IPS-18c (cell line): ENCODE data around the gene ST6GALNAC4.
"Not testable (repeated sequence)": the region's sequence is repeated elsewhere in the genome, so short reads cannot be mapped to it uniquely, and the experiment has no call there.

ENCODE experiments used
- H3K4me3 ChIP-seq: 2 replicates; pipeline ENCODE4 v1.7.0; 2013; ENCODE audit warnings: low read depth, mild to moderate bottlenecking, low read length, moderate library complexity; ENCODE audit not compliant: insufficient read depth
- H3K9me3 ChIP-seq: one replicate; pipeline ENCODE4 v1.6.1; 2013; ENCODE audit warnings: mild to moderate bottlenecking, low read length, moderate library complexity; ENCODE audit not compliant: control insufficient read depth, insufficient read depth

Gene ST6GALNAC4

DNA sequence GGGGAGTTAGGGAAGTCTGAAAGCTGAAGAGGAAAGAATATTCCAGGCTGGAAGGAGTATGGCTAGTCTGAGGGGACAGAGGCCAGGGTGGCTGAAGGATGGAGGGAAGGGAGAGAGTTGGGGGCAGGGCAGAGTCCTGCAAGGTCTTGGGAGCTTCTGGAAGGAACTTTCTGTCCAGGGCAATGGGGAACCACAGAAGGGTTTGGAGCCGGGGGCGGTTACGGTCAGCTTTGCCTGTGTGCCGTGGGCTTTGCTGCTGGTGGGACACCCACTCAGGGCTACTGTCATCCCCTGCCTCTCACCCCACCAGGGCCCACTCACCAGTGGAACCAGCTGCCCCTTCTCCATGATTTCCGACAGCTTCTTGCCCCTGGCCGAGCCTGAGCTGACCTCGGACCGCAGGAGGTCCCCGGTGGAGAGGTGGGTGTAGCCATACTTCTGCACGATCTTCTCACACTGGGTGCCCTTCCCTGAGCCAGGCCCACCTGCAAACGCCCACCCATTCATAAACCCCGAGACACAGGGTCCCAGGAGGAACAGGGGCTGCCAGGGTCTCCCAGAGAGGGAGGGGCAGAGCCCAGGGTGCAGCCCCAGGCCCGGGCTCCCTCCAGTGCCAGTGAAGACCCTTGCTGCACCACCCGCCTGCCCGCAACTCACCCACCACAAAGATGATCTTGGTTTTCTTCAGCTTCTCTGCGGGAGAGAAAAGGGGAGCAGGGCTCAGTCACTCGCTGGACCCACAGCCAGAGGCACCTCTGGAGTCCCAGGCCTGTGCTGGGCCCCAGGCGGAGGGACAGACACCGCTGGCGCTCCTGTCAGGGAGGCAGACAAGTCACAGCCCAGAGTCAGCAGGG is 44.2 kb downstream of the ST6GALNAC4 start:
- no peaks in the 10 kb centered on the region for H3K9me3 ChIP-seq
- H3K4me3 ChIP-seq = no peak overlapping the region

DNA sequence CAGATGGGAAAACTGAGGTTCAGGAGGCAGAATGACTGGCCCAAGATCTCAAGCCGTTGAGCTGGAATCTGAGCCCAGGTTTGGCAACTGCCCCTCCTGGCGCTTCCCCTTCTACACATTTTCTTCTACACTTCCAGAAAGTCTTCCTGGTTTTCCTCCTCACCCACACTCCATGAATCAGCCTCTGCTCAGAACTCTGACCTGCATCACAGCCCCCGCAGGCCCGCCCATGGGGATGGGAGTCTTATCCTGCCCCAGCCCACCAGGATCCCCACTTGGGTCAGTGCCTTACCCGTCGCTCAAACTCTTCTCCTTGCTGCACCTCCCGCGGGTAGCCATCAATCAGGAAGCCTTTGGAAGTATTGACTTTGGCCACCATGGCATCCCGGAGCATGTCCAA is 45.3 kb downstream of the ST6GALNAC4 start:
- Histone ChIP-seq H3K9me3 (no peaks in the 10 kb centered on the region), H3K4me3 (no peak overlapping the region)

DNA sequence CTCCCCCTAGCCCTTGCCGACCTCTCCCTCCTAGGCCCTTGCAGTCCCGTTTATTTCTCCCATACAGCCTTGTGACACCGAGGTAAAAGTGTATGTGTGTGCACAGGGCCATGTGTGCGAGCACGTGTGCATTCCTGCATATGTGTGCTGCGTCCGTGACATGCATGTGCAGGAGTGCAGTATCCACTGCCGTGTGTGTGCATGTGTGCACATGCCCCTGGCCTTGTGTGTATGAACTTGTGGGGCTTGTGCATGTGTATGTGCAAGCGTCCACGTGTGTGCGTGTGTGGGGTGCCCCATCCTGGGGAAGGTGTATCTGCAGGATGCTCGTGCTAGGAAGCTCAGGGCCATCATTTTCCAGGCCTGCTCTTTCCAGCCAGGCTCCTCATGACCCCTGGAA is 46.0 kb downstream of the ST6GALNAC4 start:
- no peak overlapping the region for H3K4me3 ChIP-seq
- H3K9me3 ChIP-seq = no peaks in the 10 kb centered on the region

DNA sequence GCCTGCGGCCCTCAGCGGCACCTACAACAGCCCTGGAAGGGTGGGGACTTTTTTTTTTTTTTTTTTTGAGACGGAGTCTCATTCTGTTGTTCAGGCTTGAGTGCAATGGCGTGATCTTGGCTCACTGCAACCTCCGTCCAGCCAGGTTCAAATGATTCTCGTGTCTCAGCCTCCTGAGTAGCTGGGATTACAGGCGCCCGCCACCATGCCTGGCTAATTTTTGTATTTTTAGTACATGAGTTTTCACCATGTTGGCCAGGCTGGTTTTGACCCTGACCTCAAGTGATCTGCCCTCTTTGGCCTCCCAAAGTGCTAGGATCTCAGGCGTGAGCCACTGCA is 46.7 kb downstream of the ST6GALNAC4 start:
- H3K9me3 ChIP-seq, H3K4me3 ChIP-seq: not testable (repeated sequence)

DNA sequence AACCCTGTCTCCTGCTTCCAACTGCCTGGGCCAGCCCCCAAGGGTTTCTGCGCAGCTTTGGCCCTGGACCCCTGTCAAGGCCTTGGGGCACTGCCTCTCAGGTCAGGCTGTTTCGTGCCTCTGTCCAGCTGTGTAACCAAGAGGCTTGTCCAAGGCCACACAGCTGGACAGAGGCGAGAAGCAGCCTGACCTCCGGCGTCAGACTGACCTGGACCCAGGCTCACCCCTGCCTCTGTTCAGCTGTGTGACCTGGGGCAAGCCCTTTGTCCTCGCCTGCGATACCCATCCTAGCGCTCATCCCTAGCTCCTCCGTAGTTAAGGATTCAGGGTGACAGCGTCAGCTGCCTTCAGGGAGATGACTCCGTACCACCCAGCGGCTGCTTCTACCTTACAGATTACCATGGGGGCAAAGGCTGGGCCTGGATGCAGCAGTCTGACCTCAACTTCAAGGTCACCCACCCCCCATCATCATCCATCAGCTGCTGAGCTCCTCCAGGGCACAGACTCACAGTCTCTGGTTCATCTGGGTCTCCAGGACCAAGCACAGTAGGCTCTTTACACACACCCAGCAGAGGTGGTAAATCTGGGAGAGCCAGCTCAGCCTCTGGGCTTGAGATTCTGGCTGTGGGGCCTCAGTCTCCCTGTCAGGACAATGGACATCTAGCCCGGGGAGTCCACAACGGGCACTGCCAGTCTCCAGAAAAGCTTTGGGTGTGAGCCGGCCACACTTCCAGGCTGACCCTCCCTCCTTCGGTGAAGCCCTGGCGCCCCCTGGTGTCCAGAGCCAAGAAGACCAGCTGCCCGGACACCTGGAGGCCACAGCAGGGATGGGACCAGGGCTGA is 47.3 kb downstream of the ST6GALNAC4 start:
- Histone ChIP-seq H3K9me3 (no peaks in the 10 kb centered on the region), H3K4me3 (no peak overlapping the region)

DNA sequence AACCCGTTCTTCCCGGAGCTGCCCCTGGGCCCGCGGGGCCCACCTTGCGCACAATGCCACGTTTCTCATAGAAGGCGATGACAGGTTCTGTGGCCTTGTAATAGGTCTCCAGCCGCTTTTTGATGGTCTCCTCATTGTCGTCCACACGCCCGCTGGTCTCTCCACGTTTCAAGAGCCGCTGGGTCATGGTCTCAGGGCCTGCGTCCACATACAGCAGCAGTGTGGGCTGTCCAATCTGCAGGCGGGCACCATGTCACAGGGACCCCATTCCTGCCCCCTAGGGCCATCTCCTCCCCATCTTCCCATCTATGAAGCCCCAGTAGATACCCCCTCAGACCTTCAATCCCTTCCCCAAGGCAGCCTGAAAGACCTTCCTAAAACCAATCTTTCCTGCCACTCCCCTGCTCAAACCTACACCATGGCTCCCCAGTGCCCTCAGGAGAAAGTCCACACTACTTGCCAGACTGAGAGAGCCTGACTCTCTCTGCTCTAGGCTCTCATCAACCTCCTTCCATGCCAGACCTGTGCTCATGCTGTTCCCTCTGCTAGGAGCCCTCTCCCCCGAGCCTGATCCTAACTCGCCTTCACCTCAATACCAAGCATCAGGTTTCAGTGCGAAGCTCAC is 48.5 kb downstream of the ST6GALNAC4 start:
- Histone ChIP-seq H3K4me3 (no peak overlapping the region), H3K9me3 (no peaks in the 10 kb centered on the region)

DNA sequence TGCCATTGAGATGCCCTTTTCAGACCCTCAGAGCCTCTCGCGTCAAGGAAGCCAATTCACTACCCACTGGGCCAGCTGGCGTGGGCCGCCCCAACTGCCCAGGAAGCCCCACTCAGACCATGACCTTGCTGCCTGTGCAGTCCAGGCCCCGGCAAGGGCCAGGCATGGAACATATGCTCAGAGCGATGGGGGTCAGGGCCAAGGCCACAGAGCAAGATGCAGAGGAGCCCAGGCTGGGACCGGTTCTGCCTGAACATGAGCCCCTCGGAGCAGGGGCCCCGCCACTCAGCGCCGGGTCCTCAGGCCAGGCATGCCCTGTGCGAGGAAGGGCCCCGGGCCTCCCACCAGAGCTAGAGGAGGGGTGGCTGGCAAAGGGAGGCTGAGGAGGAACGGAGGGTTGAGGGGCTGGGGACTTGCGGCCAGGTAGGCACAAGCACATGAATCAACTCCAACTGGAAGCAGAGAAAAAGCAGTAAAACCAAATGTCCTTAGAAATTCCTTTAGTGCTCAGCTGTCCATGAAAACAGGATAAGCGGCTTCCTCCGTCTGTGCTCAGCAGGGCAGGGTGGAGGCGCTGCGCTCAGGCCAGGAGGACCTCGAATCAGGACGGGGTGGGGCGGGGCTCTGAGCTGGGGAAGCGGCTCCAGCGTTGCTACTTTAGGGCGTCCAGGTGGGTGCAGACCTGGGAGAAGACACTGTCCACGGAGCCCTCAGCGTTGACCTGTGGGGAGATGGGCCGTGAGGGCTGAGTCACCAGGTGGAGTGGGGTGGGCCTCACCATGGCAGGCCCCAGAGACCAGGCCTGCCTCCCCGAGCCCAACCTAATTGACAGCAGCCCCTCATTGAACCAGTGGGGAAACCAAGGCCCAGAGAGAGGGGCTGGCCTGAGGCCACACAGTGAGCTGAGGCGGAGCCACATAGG is 49.2 kb downstream of the ST6GALNAC4 start:
- Histone ChIP-seq H3K4me3 (no peak overlapping the region), H3K9me3 (no peaks in the 10 kb centered on the region)

DNA sequence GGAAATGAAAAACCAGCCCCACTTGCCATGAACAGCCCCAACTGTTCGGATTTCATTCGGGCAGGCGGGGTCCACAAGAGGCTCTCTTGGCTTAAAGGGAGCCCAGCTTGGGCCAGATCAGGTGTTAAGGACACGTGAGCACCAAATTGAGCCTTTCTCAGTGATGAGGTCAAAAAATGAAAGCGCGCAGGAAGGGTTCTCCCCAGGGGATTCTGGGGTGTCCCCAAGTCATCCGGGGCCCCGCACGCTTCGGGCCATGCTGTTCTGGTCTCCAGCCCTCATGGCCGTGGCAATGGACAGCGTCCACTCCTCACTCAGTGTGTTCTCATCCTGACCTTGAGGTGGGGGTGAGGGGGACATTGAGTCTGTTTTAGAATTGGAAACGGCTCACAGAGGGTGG is 50.3 kb downstream of the ST6GALNAC4 start:
- Histone ChIP-seq H3K9me3 (no peaks in the 10 kb centered on the region), H3K4me3 (no peak overlapping the region)

DNA sequence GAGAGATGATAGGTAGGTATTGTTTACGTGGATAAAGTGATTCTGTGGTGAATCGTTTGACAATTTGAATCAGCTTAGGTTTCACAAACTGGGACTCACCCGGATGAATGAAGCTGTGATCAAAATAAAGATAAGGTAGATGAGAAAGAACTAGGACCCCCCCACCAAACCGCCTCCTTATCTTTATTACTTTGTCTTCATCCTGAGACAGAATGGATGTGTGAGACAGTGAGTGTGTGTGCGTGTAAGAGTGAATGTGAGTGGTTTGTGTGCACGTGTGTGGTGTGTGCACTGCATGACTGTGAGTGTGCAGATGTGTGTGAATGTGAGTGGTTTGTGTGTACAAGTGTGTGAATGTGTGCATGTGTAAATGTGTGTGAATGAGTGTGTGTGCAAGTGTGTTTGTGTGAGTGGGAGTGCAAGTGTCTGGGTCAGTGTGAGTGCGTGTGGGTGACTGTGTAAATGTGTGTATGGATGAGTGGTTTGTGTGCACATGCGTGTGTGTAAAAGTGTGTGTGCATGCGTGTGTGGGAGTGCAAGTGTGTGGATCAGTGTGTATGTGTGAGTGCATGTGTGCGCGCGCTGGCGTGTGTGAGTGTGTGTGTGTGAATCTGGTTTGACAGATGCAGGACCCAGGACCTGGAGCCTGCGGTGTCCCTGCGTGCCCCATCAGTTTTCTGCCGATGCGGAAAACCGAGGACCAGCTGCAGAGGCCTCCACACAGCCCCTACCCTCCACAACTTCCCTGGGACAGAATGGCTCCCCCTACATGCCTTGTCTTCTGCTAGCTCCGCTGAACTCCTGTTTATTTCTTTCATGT is 51.0 kb downstream of the ST6GALNAC4 start:
- no peaks in the 10 kb centered on the region for H3K9me3 ChIP-seq
- no peak overlapping the region for H3K4me3 ChIP-seq

DNA sequence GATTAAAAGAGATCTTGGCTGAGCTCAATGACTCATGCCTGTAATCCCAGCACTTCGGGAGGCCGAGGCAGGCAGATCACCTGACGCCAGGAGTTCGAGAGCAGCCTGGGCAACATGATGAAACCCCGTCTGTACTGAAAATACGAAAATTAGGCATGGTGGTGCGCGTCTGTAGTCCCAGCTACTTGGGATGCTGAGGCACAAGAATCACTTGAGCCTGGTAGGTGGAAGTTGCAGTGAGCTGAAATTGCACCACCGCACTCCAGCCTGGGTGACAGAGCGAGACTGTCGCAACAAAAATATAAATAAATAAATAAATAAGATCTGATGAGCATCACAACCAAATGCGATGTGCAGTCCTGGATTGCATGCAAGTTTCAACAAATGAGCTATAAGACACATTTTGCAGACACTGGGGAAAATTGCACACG is 53.6 kb downstream of the ST6GALNAC4 start:
- Histone ChIP-seq H3K4me3 (no peak overlapping the region), H3K9me3 (no peaks in the 10 kb centered on the region)

DNA sequence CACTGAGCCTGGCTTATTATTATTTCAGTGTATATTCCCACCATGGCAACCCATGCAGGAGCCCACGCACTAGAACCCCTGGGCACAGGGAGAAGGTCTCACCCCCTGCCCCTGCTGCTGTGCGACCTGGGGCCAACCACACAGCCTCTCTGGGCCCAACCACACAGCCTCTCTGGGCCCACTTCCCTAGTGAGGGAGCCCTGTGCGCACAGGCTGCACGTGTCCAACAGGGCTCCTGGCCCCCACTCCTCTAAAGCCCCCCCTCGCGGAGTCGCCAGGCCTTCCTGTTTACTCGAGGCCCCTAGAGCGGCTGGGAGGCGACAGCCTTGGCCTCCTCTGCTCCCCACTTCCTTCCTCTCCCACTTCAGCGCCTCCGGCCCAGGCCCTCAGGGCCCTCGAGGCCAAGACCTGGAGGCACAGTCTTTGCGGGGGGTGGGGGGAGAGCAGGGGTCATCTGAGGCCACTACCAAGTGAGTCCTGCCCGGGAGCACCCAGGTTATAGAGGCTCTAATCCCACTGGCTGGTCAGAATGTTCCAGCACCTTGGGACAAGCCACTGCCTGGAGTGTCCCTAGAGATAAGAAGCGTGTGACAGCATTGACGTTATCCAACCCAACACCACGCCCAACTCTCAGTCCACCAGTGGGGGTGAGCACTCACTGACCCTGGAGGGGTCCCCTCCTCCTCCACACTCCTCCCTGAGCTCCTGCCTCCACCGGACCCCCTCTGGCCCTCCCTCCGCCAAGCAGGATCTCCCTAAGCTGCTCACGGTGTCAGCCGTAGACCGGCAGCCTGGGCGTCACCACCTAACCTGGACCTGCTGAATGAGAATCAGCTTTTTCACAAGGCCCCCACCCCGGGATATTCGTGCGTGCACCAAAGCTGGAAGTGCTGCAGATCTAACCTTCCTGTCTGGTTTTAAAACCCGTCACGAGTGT is 54.5 kb downstream of the ST6GALNAC4 start:
- Histone ChIP-seq H3K4me3 (no peak overlapping the region), H3K9me3 (no peaks in the 10 kb centered on the region)

DNA sequence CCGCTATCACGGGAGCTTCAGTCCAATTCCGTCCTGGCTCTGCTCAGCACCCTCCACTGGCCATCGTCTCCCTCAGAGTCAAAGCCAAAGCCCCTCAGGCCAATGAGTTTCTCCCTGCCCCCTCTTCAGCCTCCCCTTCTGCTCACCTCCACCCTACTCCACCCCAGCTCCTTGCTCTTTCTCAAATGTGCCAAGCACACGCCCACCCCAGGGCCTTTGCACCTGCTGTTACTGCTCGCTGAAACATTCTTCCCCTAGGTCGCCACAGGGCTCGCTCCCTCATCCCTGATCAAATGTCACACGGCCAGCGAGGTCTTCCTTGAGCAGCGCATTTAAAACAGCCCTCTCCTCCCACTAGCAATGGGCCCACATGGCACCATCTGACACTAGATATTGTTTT is 56.1 kb downstream of the ST6GALNAC4 start:
- no peak overlapping the region for H3K4me3 ChIP-seq
- H3K9me3 ChIP-seq = no peaks in the 10 kb centered on the region

DNA sequence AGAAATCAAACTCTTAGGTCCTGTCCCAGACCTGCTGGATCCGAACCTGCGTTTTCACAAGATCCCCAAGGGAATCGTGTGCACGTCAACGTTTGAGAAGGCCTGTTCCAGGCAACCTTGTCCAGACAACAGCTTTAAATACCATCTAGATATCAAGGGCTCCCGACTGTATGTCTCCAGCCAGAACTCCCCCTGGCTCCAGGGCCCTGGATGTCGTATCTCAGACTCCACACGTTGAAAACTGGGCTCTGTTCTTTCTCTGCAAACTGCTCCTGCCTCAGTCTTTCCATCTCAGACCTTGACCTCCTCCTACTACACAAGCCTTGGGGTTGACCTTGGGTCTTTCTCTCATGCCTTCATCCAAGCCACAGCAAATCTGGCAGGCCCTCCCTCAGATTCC is 56.6 kb downstream of the ST6GALNAC4 start:
- Histone ChIP-seq H3K4me3 (no peak overlapping the region), H3K9me3 (no peaks in the 10 kb centered on the region)

DNA sequence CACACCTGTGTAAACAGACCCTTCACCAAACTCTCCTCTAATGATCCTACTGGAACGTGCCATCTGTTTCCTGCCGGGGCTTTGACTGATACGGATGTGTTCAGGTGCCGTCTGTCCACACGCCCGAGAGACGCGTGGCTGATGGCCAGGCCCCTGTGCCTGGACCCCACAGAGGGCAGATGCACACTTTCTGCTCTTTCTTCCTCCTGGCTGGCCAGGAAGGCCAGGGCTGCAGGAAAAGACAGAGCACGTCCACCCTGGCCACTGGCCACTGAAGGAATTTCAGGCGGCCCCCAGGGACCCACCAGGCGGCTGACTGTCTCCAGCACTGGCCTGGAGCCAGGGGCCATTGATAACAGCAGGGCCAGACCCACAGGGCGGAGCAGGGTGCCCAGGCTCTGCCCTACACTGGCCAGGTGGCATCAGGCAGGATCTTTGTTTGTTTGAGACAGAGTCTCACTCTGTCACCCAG is 58.8 kb downstream of the ST6GALNAC4 start:
- Histone ChIP-seq H3K4me3 (no peak overlapping the region), H3K9me3 (no peaks in the 10 kb centered on the region)
